Activated naive CD8-positive, alpha-beta T cell (primary cell): ENCODE measurements around the gene SBNO2.
A peak's percentile ranks its signal among the peaks of the same experiment; 100 is the strongest.

Source experiments
- H3K27ac Mint-ChIP-seq: one replicate; pipeline ENCODE4 v1.8.0; 2021; ENCODE audit warnings: mixed read lengths
- H3K27me3 Mint-ChIP-seq: one replicate; pipeline ENCODE4 v1.8.0; 2021; ENCODE audit warnings: mixed read lengths
- H3K36me3 Mint-ChIP-seq: one replicate; pipeline ENCODE4 v1.8.0; 2021; ENCODE audit warnings: mixed read lengths
- H3K4me1 Mint-ChIP-seq: one replicate; pipeline ENCODE4 v1.8.0; 2021; ENCODE audit warnings: low read depth, mixed read lengths
- H3K4me3 Mint-ChIP-seq: one replicate; pipeline ENCODE4 v1.8.0; 2021; ENCODE audit warnings: mild to moderate bottlenecking, mixed read lengths
- H3K9me3 Mint-ChIP-seq: one replicate; pipeline ENCODE4 v1.8.0; 2021; ENCODE audit warnings: low read depth, mixed read lengths

Gene SBNO2

DNA sequence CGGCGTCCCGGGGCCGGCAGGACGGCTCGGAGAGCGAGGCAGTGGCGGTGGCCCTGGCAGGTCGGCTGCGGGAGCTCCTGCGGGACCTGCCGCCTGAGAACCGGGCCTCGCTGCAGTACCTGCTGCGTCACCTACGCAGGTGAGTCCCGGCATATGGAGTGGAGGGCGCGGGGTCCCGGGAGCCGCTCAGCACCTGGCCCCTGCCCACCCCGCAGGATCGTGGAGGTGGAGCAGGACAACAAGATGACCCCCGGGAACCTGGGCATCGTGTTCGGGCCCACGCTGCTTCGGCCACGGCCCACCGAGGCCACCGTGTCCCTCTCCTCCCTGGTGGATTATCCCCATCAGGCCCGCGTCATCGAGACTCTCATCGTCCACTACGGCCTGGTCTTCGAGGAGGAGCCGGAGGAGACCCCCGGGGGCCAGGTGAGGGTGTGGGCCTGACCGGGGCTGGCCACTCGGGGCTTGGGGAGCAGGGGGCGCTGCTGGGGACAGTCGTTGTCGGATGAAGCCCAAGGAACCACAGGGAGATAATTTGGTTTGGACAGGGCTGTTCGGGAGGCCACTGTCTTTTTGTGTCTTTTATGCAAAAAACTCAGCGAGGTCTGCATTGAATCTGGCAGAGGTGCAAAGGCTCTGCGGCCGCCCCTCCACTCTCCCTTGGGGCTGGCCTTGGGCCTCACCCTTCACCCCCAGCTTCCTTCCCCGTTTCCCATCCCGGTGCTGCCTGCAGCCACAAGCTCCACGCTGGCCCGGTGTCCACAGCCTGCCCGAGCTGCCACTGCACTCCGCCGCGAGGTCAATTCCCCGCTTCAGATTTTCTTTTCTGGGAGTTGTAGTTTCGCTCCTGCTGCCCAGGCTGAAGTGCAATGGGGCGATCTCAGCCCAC is 90.9 kb downstream of the SBNO2 start:
- Mint-ChIP-seq H3K4me3 (peak overlapping the region; percentile 17), H3K4me1 (peaks cover 41% of the 10 kb centered on the region), H3K27me3 (no peaks in the 10 kb centered on the region), H3K9me3 (no peaks in the 10 kb centered on the region), H3K27ac (no peak overlapping the region), H3K36me3 (peaks cover 4% of the 10 kb centered on the region)

DNA sequence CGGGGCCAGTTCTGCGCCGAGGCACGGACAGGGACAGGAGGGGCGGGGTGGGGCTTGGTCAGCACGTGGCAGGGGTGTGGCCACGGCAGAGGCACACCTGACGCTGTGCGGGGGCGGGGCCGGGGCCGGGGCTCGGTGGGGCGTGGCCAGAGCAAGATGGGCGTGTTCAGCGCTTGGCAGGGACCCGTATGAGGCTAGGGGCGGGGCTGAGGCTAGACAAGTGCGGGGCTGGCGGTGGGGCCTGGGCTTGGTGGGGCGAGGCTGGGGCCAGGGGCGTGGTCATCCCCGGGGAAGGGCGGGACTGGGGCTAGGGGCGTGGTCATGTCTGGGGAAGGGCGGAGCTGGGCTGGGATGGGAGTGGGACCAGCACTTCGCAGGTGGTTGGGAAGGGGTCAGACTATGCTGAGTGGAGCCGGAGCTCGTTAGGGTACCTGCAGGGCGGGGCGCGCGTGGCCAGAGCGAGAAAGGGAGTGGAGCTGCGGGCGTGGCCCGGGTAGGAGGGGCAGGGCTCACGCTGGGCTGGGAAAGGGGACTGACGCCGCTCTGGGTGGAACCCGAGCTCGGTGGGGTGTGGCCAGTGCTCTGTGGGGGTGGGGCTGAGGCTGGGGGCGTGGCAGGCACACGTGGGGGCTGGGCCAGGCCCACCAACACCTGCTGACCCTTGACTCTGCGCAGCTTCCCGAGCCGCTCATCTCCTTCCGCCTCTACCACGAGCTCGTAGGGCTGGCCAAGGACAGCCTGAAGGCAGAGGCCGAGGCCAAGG is 91.7 kb downstream of the SBNO2 start:
- no peaks in the 10 kb centered on the region for H3K9me3 Mint-ChIP-seq
- H3K4me3 Mint-ChIP-seq: peak overlapping the region; percentile 35
- no peaks in the 10 kb centered on the region for H3K27me3 Mint-ChIP-seq
- no peaks in the 10 kb centered on the region for H3K36me3 Mint-ChIP-seq
- no peak overlapping the region for H3K27ac Mint-ChIP-seq
- peaks cover 37% of the 10 kb centered on the region for H3K4me1 Mint-ChIP-seq

DNA sequence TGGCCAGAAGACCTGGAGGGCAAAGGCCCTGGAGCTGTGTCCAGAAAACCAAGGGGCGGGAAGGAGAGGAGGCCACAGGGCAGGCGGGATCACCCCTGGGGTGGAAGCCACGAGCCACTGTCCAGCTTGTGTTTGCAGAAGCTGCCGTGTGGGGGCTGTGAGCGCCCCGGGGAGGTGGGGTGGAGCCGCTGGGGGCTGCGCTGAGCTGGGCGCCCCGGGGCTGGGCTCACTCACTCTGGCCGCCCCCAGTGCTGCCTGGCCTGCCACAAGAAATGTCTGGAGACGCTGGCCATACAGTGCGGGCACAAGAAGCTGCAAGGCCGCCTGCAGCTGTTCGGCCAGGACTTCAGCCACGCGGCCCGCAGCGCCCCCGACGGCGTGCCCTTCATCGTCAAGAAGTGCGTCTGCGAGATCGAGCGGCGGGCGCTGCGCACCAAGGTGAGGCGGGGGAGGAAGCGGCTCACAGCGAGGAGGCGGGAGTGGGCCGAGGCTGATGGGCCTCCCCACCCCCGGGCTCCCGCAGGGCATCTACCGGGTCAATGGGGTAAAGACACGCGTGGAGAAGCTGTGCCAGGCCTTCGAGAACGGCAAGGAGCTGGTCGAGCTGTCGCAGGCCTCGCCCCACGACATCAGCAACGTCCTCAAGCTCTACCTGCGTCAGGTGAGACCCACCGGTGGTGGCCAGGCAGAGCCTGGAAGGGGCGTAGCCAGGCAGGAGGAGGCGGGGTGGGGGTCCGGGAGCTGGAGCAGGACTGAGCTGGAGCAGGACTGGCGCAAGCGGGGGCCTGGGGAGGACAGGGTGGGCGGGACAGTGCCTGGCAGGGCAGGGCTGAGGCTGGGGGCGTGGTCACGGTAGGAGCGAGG is 92.5 kb downstream of the SBNO2 start:
- no peak overlapping the region for H3K4me3 Mint-ChIP-seq
- H3K27me3 Mint-ChIP-seq: no peaks in the 10 kb centered on the region
- no peaks in the 10 kb centered on the region for H3K9me3 Mint-ChIP-seq
- no peak overlapping the region for H3K27ac Mint-ChIP-seq
- no peaks in the 10 kb centered on the region for H3K36me3 Mint-ChIP-seq
- peaks cover 41% of the 10 kb centered on the region for H3K4me1 Mint-ChIP-seq

DNA sequence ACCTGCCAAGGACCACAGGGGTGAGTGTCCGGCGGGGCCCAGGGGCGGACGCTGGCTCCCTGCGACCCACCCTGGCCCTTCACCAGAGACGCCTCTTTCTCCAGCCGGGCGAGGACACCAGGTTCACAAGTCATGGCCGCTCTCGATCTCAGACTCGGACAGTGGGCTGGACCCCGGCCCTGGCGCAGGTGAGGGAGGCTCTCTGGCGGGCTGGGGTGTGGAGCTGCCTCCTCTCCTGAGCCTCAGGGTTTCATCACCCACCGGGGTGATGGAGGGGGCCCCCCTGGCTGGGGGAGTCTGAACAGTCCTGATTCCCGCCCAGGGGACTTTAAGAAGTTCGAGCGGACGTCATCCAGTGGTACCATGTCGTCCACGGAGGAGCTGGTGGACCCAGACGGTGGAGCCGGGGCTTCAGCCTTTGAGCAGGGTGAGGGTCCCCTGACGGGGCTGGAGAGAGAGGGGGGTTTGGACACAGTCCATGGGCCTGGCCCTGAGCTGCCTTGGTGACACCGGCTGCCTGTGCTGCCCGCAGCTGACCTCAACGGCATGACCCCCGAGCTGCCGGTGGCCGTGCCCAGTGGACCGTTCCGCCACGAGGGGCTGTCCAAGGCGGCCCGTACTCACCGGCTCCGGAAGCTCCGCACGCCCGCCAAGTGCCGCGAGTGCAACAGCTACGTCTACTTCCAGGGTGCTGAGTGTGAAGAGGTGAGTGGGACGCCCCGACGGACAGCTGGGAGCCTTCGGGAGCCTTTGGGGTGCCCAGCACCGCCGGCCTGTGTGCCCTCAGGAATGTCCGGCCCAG is 93.5 kb downstream of the SBNO2 start:
- peak overlapping the region; percentile 13 for H3K4me3 Mint-ChIP-seq
- peaks cover 44% of the 10 kb centered on the region for H3K4me1 Mint-ChIP-seq
- H3K36me3 Mint-ChIP-seq: no peaks in the 10 kb centered on the region
- H3K27me3 Mint-ChIP-seq: no peaks in the 10 kb centered on the region
- H3K9me3 Mint-ChIP-seq: no peaks in the 10 kb centered on the region
- H3K27ac Mint-ChIP-seq: no peak overlapping the region

DNA sequence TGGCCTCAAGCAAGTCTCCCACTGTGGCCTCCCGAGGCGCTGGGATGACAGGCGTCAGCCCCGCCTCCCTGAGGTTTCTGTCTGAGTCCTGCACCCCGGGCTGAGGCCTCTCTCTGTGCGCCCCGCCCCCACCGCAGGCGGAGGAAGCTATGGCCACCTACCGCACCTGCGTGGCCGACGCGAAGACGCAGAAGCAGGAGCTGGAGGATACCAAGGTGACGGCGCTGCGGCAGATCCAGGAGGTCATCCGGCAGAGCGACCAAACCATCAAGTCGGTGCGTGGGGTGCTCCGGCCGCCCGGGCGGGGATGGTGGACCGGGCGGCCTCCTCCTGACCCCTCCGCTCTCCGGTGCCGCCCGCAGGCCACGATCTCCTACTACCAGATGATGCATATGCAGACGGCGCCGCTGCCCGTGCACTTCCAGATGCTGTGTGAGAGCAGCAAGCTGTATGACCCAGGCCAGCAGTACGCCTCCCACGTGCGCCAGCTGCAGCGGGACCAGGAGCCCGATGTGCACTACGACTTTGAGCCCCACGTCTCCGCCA is 94.4 kb downstream of the SBNO2 start:
- Mint-ChIP-seq H3K27ac (peak overlapping the region; percentile 88), H3K27me3 (no peaks in the 10 kb centered on the region), H3K4me1 (peaks cover 41% of the 10 kb centered on the region), H3K36me3 (no peaks in the 10 kb centered on the region), H3K9me3 (no peaks in the 10 kb centered on the region), H3K4me3 (peak overlapping the region; percentile 42)

DNA sequence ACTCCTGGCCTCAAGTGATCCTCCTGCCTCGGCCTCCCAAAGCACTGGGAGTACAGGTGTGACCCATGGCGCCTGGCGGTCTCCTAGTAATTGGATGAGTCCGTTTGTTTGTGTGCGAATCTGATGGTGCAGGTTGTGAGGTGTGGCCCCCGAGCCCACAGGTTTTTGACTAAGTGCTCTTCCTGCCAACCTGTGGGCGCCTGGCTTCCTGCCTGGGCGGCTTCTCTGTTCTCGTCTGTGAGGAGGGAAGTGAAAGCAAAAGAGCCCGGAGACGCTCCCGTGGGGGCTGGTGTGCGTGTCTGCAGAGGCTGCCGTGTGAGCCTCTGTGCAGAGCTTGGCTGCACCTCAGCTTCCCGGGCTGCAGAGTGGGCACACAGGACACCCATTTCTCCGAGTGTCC is 97.1 kb downstream of the SBNO2 start:
- Mint-ChIP-seq H3K36me3 (no peaks in the 10 kb centered on the region), H3K27me3 (no peaks in the 10 kb centered on the region), H3K4me3 (peak overlapping the region; percentile 76), H3K9me3 (no peaks in the 10 kb centered on the region), H3K4me1 (peaks cover 50% of the 10 kb centered on the region), H3K27ac (peak overlapping the region; percentile 88)

DNA sequence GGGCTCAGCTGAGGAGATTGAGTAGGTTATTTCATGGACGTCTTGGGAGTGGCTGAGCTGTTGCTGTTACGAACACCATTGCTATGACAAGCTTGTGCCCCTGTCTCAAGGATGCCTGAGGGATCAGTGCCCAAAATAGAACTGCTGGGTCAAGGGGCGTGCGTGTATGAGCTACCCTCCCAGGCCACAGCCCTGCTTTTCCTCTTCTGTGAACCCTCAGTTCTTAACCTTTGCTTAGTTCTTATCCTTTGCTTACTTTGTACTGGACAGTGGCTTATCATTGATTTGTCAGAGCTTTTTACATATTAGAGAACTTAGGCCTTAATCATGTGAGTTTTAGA is 98.1 kb downstream of the SBNO2 start:
- Mint-ChIP-seq H3K4me1 (peaks cover 52% of the 10 kb centered on the region), H3K27ac (peak overlapping the region; percentile 88), H3K4me3 (peak overlapping the region; percentile 81), H3K27me3 (no peaks in the 10 kb centered on the region), H3K36me3 (peaks cover 4% of the 10 kb centered on the region), H3K9me3 (no peaks in the 10 kb centered on the region)

DNA sequence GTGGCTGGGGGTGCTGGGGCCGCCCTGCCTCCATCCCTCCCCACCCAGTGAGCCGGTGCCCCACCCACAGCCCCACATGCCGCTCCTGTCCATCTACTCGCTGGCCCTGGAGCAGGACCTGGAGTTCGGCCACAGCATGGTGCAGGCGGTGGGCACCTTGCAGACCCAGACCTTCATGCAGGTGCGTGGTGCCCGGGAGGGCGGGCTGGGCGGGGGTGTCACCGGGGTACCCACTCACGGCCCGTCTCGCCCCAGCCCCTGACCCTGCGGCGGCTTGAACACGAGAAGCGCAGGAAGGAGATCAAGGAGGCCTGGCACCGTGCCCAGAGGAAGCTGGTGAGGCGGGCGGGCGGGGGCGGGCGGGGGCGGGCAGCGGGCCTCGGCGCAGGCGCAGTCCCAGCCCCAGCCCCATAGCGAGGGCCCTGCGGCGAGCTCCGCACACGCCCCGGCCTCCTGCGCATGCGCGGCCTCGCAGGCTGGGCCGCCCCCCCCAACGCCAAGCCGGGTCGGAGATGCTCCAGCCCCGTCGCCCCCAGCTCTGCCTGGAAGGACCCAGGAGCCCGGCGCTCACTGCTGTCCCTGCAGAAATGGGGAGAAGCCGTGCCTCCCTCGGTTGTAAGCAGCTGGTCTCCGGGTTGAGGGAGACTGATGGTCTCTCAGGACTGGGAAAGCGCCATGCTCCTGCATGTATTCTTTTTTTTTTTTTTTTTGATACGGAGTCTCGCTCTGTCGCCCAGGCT is 99.4 kb downstream of the SBNO2 start:
- H3K36me3 Mint-ChIP-seq: peaks cover 4% of the 10 kb centered on the region
- H3K4me3 Mint-ChIP-seq: peak overlapping the region; percentile 81
- H3K27me3 Mint-ChIP-seq: no peaks in the 10 kb centered on the region
- peak overlapping the region; percentile 88 for H3K27ac Mint-ChIP-seq
- H3K9me3 Mint-ChIP-seq: no peaks in the 10 kb centered on the region
- peaks cover 50% of the 10 kb centered on the region for H3K4me1 Mint-ChIP-seq

DNA sequence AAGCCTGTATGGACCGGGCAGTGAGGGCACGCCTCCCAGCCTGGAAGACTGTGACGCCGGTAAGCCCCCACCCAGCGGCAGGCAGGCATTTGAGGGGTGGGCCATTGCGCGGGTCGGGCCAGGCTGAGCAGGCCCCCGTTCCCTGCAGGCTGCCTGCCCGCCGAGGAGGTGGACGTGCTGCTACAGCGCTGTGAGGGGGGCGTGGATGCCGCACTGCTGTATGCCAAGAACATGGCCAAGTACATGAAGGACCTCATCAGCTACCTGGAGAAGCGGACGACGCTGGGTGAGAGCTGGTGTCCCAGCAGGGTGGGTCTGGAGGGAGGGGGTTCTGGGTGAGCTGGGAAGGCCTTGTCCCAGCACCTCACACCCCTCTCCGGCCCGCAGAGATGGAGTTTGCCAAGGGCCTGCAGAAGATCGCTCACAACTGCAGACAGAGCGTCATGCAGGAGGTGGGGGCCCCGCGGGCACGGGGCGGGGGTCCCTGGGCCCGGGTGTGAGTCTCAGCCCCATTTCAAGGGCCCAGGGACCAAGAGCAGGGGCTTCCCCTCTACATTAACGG is 100.0 kb downstream of the SBNO2 start:
- H3K27ac Mint-ChIP-seq: peak overlapping the region; percentile 79
- H3K27me3 Mint-ChIP-seq: no peaks in the 10 kb centered on the region
- peaks cover 53% of the 10 kb centered on the region for H3K4me1 Mint-ChIP-seq
- H3K36me3 Mint-ChIP-seq: peaks cover 4% of the 10 kb centered on the region
- no peaks in the 10 kb centered on the region for H3K9me3 Mint-ChIP-seq
- peak overlapping the region; percentile 71 for H3K4me3 Mint-ChIP-seq

DNA sequence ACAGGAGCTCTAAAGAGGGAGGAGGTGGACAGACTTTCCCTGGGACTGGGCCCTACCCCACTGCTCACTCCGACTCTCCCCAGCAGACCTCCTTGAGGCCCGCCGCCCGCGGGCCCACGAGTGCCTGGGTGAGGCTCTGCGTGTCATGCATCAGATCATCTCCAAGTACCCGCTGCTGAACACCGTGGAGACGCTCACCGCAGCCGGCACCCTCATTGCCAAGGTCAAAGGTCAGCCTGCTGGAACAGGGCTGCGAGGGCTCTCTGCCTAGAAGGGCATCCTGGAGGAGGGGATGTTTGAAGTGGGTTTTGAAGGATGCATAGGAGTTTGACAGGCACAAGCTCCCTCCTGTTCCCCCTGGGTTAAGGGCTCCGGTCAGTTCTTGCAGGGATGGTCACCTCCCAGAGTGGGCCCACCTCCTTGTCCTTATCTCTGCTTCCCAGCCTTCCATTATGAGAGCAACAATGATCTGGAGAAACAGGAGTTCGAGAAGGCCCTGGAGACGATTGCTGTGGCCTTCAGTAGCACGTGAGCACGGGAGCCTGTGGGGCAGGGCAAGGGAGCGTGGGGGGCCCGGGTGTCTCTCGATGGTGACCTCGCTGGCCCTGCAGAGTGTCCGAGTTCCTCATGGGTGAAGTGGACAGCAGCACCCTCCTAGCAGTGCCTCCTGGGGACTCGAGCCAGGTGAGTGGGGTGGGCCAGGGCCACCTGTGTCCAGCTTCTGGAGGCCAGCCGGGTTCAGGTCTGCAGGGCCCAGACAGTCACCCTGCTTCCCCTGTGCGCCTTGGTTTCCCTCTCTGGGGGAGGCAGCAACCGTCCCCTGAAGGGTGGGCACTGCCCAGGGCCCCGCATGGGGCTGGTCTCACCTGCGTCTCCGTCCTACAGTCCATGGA is 100.8 kb downstream of the SBNO2 start:
- Mint-ChIP-seq H3K4me3 (peak overlapping the region; percentile 71), H3K9me3 (no peaks in the 10 kb centered on the region), H3K27ac (peak overlapping the region; percentile 28), H3K4me1 (peaks cover 57% of the 10 kb centered on the region), H3K27me3 (no peaks in the 10 kb centered on the region), H3K36me3 (peaks cover 9% of the 10 kb centered on the region)

DNA sequence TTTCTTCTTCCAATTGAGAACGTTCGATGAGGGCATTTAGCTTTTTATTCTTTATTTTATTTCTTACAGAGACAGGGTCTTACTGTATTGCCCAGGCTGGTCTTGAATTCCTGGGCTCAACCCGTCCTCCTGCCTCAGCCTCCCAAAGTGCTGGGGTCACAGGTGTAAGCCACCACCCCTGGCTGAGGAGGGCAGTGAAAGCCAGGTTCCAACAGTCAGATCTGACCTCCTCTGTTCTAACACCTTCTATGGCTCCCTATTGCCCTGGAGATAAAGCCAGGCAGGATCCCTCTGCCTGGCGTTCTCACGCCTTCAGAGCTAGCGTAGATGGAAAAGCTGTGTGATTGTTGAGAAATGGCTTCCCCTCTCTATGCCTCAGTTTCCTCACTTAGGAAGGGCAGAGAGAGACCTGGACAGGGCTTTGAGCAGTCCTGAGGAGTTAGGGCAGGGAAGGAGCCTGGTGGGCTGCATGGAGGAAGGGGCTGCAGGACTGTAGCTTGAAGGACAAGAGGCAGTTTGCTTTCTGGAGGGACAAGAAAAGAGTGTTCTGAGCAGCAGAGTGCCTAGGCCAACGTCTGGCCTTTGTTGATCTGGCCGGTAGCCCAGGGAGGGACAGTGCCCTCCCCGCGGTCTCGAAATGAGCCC is 101.6 kb downstream of the SBNO2 start:
- peak overlapping the region; percentile 91 for H3K27ac Mint-ChIP-seq
- H3K4me1 Mint-ChIP-seq: peaks cover 54% of the 10 kb centered on the region
- H3K9me3 Mint-ChIP-seq: no peaks in the 10 kb centered on the region
- H3K36me3 Mint-ChIP-seq: peaks cover 9% of the 10 kb centered on the region
- H3K27me3 Mint-ChIP-seq: no peaks in the 10 kb centered on the region
- H3K4me3 Mint-ChIP-seq: peak overlapping the region; percentile 84
